Right lobe of liver (tissue), 4 donors: Measurements from ENCODE around the gene SEMA6B.
A peak's percentile ranks its signal among the peaks of the same experiment; 100 is the strongest.

Experiments
- POLR2A ChIP-seq: fragments of 450-650 bp; IDR thresholded peaks from one replicate; pipeline ENCODE4 v1.6.1; 2017; ENCODE audit warnings: antibody characterized with exemption, mild to moderate bottlenecking
- TF ChIP-seq, protein P1 (sequence below), 4 donors: fragments of 200-600 bp in 3 of 4; fragments of 450-650 bp in 1 of 4; IDR thresholded peaks; one replicate each; pipeline versions ENCODE4 v1.5.1 to v1.8.0; 2016 to 2022; ENCODE audit warnings: antibody characterized with exemption in 4 of 4, mild to moderate bottlenecking in 2 of 4
- donor health status: DM: no; HTN: no; CAD: no.
- donor health status: DM: no; HTN: no; CAD: no.
- donor health status: DM: no; HTN: yes; CAD: no.

DNA sequence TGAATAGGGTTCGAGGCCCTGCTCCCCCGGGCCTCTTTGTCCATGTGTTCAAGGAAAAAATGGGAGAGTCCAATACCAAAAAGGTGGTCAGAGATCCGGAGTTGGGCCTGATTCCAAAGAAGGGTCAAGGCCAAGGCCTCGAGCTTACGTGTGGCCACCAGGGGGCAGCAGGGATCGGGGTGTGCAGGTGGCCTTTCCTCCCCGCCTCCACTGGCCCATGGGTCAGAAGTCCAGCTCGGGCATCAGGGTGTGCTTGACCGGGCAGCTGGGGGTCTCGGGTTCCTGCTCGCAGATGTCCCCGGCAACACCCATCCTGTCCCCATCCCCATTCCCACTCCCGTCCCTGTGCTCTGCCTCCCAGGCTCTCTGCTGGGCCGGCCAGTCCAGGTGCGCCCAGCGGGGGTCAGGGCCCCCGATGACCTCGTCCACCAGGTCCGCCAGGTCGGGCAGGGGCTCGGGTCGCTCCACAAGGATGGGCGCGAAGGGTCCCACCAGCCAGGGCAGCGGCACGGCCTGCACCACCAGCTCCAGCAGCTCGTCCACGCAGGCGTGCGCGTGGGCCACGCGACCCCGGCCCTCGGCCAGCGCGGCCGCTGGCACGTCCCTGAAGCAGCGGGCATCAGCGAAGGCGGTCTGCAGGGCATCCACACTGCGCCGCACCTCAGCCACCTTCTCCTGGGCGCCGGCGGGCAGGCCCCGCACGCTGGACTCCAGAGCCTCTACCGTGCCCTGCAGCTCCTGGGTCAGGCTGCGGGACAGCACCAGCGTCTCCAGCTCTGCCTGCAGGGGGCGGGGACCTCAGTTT, 36.0 kb downstream of the SEMA6B start:
- TF ChIP-seq, protein P1, sequence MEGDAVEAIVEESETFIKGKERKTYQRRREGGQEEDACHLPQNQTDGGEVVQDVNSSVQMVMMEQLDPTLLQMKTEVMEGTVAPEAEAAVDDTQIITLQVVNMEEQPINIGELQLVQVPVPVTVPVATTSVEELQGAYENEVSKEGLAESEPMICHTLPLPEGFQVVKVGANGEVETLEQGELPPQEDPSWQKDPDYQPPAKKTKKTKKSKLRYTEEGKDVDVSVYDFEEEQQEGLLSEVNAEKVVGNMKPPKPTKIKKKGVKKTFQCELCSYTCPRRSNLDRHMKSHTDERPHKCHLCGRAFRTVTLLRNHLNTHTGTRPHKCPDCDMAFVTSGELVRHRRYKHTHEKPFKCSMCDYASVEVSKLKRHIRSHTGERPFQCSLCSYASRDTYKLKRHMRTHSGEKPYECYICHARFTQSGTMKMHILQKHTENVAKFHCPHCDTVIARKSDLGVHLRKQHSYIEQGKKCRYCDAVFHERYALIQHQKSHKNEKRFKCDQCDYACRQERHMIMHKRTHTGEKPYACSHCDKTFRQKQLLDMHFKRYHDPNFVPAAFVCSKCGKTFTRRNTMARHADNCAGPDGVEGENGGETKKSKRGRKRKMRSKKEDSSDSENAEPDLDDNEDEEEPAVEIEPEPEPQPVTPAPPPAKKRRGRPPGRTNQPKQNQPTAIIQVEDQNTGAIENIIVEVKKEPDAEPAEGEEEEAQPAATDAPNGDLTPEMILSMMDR (IDR thresholded peaks at IDR 0.05): peak; percentile 60 to 78 (median 72)
- no peak for TF ChIP-seq POLR2A
